ENCODE results near the gene MVB12B.
A peak's percentile ranks its signal among the peaks of the same experiment; 100 is the strongest.

MVB12B gene

GRCh38 chr9:126505697-126506346 is 179.2 kb downstream of the MVB12B start:
- no peak for DNase-seq (ENCODE audit: low read depth in 2 of 2)

GRCh38 chr9:126506361-126507317 is 180.0 kb downstream of the MVB12B start:
- DNase-seq (ENCODE audit: low read depth in 2 of 2) = no peak

- no peak for DNase-seq (ENCODE audit: low read depth in 2 of 2)
Measured at GRCh38 chr9:126507318-126508109, 180.9 kb downstream of the MVB12B start.

- no peak for DNase-seq (ENCODE audit: low read depth in 2 of 2)
Measured at GRCh38 chr9:126508171-126508591, 181.6 kb downstream of the MVB12B start.

- no peak for DNase-seq (ENCODE audit: low read depth in 2 of 2)
Measured at GRCh38 chr9:126508928-126509327, 182.3 kb downstream of the MVB12B start.

GRCh38 chr9:126509718-126510117 is 183.1 kb downstream of the MVB12B start:
- no peak for DNase-seq (ENCODE audit: low read depth in 2 of 2)

- no peak for DNase-seq (ENCODE audit: low read depth in 2 of 2)
Measured at GRCh38 chr9:126510564-126510963, 183.9 kb downstream of the MVB12B start.

GRCh38 chr9:126511411-126511810 is 184.8 kb downstream of the MVB12B start:
- DNase-seq (ENCODE audit: low read depth in 2 of 2) = no peak

GRCh38 chr9:126513159-126514036 is 186.8 kb downstream of the MVB12B start:
- DNase-seq (ENCODE audit: low read depth in 2 of 2) = no peak

- peak; percentile 24 to 40 for DNase-seq (ENCODE audit: low read depth in 2 of 2)
Measured at GRCh38 chr9:126514037-126514821, 187.6 kb downstream of the MVB12B start.

- DNase-seq (ENCODE audit: low read depth in 2 of 2) = no peak
Measured at GRCh38 chr9:126515001-126515872, 188.6 kb downstream of the MVB12B start.

GRCh38 chr9:126515873-126516505 is 189.4 kb downstream of the MVB12B start:
- no peak for DNase-seq (ENCODE audit: low read depth in 2 of 2)

- DNase-seq (ENCODE audit: low read depth in 2 of 2) = no peak
Measured at GRCh38 chr9:126516561-126516935, 189.9 kb downstream of the MVB12B start.

- no peak for DNase-seq (ENCODE audit: low read depth in 2 of 2)
Measured at GRCh38 chr9:126516936-126517832, 190.6 kb downstream of the MVB12B start.

GRCh38 chr9:126517833-126518356 is 191.3 kb downstream of the MVB12B start:
- no peak for DNase-seq (ENCODE audit: low read depth in 2 of 2)

- no peak for DNase-seq (ENCODE audit: low read depth in 2 of 2)
Measured at GRCh38 chr9:126518763-126519162, 192.1 kb downstream of the MVB12B start.

GRCh38 chr9:126519660-126520420 is 193.2 kb downstream of the MVB12B start:
- DNase-seq (ENCODE audit: low read depth in 2 of 2) = no peak
